GM12878 (cell line): Measurements from ENCODE around the gene PTCRA.

ENCODE experiments used
- CEBPB ChIP-seq, 2 experiments: fragments of 150-350 bp in 1 of 2; IDR thresholded peaks; 2 replicates each; pipeline ENCODE4 v1.6.1; 2012 to 2014; ENCODE audit warnings: low read depth in 2 of 2, low read length in 2 of 2, borderline replicate concordance in 1 of 2, inconsistent platforms in 1 of 2
- CUX1 ChIP-seq: IDR thresholded peaks from 2 replicates; pipeline ENCODE4 v1.6.1; 2012; ENCODE audit warnings: improper control_type of control experiment, low read depth, low read length; ENCODE audit not compliant: insufficient replicate concordance
- KDM1A ChIP-seq: fragments of 200-600 bp; sonication (generic); IDR thresholded peaks from 2 replicates; pipeline ENCODE4 v1.6.1; 2016; ENCODE audit warnings: borderline replicate concordance
- SMC3 ChIP-seq: IDR thresholded peaks from 2 replicates; pipeline ENCODE4 v1.6.1; 2011; ENCODE audit warnings: low read length, improper control_type of control experiment, borderline replicate concordance
- ZZZ3 ChIP-seq: IDR thresholded peaks from 2 replicates; pipeline ENCODE4 v1.6.1; 2011; ENCODE audit warnings: low read depth; ENCODE audit not compliant: control insufficient read depth, insufficient read length

GRCh38 chr6:42973926-42974325 is 58.1 kb downstream of the PTCRA start:
- TF ChIP-seq CEBPB (IDR thresholded peaks at IDR 0.05; ENCODE audit: borderline replicate concordance in 1 of 2, low read depth in 2 of 2, low read length in 2 of 2), result no peak
- no peak for TF ChIP-seq KDM1A
- TF ChIP-seq SMC3, result no peak
- no peak for TF ChIP-seq CUX1
- no peak for TF ChIP-seq ZZZ3
